AG04450 (cell line): ENCODE results near the gene ZNF292. TPM values are rescaled to one million over a fixed set of nuclear protein-coding genes. Genes with fewer than 3 reads are reported as not detected.
"Not testable (repeated sequence)": the region's sequence is repeated elsewhere in the genome, so short reads cannot be mapped to it uniquely, and the experiment has no call there.

Experiments
- CTCF ChIA-PET: fragments of 300-600, 350-600 bp; formaldehyde crosslinking; extraction: SDS; loops from one replicate; lab custom pipeline; 2022; ENCODE audit warnings: antibody characterized with exemption, inconsistent platforms; lab: Charles Lee
- POLR2A ChIA-PET: fragments of 350-600 bp; formaldehyde crosslinking; extraction: SDS; loops from one replicate; lab custom pipeline; 2021; ENCODE audit warnings: antibody characterized with exemption, inconsistent platforms; lab: Yijun Ruan, JAX
- DNase-seq: peaks from one replicate; pipeline ENCODE4 v3.0.0-alpha.2; 2011; ENCODE audit warnings: low read depth, low spot score
- H3K27ac ChIP-seq: one replicate; pipeline ENCODE4 v1.5.1; 2012; ENCODE audit warnings: low read depth, low read length, control low read depth
- H3K27me3 ChIP-seq: one replicate; pipeline ENCODE4 v1.6.0; 2012; ENCODE audit warnings: low read length; ENCODE audit not compliant: control insufficient read depth, insufficient read depth
- H3K4me3 ChIP-seq: 2 replicates; pipeline ENCODE4 v1.5.1; 2011; ENCODE audit warnings: mild to moderate bottlenecking, low read depth, low read length, control low read depth
- H3K9me3 ChIP-seq: 2 replicates; pipeline ENCODE4 v1.5.1; 2012; ENCODE audit warnings: low read length; ENCODE audit not compliant: control insufficient read depth, insufficient read depth
- polyA plus RNA-seq: library from polyadenylated mRNA; depleted of rRNA; stranded (reverse); fragments of >200 nt; gene quantifications from 2 replicates; pipeline ENCODE4 v1.2.3, GENCODE V29; 2011
- TF ChIP-seq, protein P1 (sequence below): IDR thresholded peaks from 2 replicates; pipeline ENCODE4 v1.5.1; 2011; ENCODE audit warnings: low read depth, low read length, control low read depth, inconsistent platforms

Gene ZNF292
- polyA plus RNA-seq, 1 experiment, result 18.0 TPM

DNA sequence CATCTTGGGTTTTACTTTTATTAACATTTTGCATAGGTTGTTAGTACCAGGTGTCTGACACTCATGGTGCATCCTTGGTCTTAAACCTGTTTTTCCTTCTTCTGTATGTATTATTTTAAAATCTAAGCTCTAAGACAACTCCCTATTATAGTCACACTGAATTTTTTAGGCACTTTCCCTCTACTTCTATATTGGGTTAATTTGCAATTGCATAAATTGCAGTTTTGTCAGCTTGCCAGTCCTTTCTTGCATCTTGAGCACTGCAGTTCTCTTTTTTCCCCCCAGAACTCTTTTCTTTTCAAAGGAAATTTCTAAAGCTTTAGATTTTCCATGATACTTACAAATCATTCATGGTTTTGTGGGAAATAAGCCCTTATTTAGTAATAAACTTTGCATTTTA, 70.6 kb downstream of the ZNF292 start:
- DNase-seq, result no peak
- no peak overlapping the region for H3K4me3 ChIP-seq
- ChIA-PET POLR2A (no interaction called here), CTCF (interaction anchor here (1.3 kb wide), 1 partner anchor 12 kb away, joined by 6 read pairs; no protein-coding TSS in a partner anchor)
- no peak overlapping the region for H3K27ac ChIP-seq
- TF ChIP-seq, protein P1, sequence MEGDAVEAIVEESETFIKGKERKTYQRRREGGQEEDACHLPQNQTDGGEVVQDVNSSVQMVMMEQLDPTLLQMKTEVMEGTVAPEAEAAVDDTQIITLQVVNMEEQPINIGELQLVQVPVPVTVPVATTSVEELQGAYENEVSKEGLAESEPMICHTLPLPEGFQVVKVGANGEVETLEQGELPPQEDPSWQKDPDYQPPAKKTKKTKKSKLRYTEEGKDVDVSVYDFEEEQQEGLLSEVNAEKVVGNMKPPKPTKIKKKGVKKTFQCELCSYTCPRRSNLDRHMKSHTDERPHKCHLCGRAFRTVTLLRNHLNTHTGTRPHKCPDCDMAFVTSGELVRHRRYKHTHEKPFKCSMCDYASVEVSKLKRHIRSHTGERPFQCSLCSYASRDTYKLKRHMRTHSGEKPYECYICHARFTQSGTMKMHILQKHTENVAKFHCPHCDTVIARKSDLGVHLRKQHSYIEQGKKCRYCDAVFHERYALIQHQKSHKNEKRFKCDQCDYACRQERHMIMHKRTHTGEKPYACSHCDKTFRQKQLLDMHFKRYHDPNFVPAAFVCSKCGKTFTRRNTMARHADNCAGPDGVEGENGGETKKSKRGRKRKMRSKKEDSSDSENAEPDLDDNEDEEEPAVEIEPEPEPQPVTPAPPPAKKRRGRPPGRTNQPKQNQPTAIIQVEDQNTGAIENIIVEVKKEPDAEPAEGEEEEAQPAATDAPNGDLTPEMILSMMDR, result no peak
- no peaks in the 10 kb centered on the region for H3K27me3 ChIP-seq
- H3K9me3 ChIP-seq, result no peaks in the 10 kb centered on the region

DNA sequence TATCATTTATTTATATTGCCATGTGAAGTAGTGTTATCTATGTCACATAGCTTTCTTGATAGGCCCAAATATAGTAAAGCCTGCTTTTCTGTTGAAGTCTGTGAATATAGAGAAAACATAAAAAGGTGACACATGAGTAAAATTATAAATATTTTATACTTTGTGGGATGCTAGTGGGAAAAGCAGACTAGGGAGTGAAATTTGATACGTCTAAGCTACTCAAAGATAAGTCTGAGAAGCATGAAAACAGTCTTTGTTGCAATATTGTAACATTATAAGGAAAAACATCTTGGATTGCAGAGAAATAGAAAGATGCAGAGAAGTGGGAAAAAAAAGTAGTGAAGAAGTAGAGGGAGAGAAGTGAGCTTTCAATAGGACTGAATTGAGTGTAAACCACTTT, 75.4 kb downstream of the ZNF292 start:
- Histone ChIP-seq H3K4me3 (no peak overlapping the region), H3K9me3 (no peaks in the 10 kb centered on the region), H3K27me3 (no peaks in the 10 kb centered on the region), H3K27ac (no peak overlapping the region)
- ChIA-PET POLR2A (no interaction called here), CTCF (interaction anchor here (0.9 to 1.0 kb wide), 2 partner anchors 91 to 152 kb away, joined by 3 read pairs; no protein-coding TSS in a partner anchor)
- DNase-seq, result no peak
- TF ChIP-seq, protein P1, result no peak

DNA sequence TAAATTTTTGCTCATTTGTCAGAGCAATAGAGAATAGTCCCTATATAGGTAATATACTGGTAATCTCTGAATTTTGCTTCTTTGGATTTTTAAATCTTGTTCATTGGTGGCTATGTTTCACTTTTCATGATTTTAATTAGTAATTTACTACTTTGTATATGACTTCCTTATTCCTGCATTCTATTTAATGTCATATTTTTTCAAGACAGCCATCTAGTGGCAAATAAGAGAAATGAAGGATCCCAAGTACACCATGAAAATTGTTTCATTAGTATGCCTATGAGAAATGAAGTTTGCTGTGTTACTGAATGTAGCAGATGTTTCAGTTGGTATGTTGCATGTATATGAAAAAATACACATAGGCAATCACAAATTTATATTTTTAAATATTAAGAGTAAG, 82.4 kb downstream of the ZNF292 start:
- TF ChIP-seq, protein P1, result peak; percentile 64
- Histone ChIP-seq H3K27me3 (no peaks in the 10 kb centered on the region), H3K4me3 (no peak overlapping the region), H3K27ac (no peak overlapping the region), H3K9me3 (no peaks in the 10 kb centered on the region; the same call in 1 of the 2 replicates)
- ChIA-PET POLR2A (no interaction called here), CTCF (interaction anchor here (0.6 to 1.7 kb wide), 14 partner anchors 9 to 102 kb away, joined by 3 to 11 read pairs (median 4); no protein-coding TSS in a partner anchor)
- DNase-seq, result no peak

DNA sequence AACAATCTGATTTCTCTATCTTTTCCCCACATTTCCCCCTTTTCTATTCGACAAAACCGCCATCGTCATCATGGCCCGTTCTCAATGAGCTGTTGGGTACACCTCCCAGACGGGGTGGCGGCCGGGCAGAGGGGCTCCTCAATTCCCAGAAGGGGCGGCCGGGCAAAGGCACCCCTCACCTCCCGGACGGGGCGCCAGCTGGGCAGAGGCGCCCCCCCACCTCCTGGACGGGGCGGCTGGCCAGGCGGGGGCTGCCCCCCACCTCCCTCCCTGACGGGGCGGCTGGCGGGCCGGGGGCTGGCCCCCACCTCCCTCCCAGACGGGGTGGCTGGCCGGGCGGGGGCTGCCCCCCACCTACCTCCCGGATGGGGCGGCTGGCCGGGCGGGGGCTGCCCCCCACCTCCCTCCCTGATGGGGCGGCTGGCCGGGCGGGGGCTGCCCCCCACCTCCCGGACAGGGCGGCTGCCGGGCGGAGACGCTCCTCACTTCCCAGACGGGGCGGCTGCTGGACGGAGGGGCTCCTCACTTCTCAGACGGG, 83.8 kb downstream of the ZNF292 start:
- H3K27ac ChIP-seq, H3K27me3 ChIP-seq, H3K4me3 ChIP-seq, CTCF ChIA-PET, POLR2A ChIA-PET, DNase-seq, H3K9me3 ChIP-seq: not testable (repeated sequence)

DNA sequence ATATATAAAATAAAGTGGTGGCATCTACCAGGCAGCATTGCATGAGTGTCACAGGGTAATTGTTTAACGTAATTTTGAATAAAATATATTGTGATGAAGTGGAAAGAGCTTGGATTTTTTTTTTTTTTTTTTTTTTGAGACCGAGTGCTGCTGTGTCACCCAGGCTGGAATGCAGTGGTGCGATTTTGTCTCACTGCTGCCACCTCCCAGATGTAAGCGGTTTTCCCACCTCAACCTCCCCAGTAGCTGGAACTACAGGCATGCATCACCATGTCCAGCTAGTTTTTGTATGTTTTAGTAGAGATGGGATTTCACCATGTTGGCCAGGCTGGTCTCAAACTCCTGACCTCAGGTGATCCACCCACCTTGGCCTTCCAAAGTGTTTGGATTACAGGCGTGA, 85.9 kb downstream of the ZNF292 start:
- POLR2A ChIA-PET, result no interaction called here
- TF ChIP-seq, protein P1, result no peak
- Histone ChIP-seq H3K27me3 (no peaks in the 10 kb centered on the region), H3K27ac (no peak overlapping the region), H3K4me3 (no peak overlapping the region), H3K9me3 (no peaks in the 10 kb centered on the region; the same call in 1 of the 2 replicates)
- CTCF ChIA-PET, result interaction anchor here (0.6 to 1.5 kb wide), 3 partner anchors 81 to 162 kb away, joined by 4 to 5 read pairs (median 4); no protein-coding TSS in a partner anchor
- no peak for DNase-seq
